LNCAP (cell line): ENCODE measurements around the gene FLYWCH1.

ENCODE experiments used
- CTCF ChIP-seq: fragments of 450-650 bp; IDR thresholded peaks from 2 replicates; pipeline ENCODE4 v1.5.1; 2017; ENCODE audit warnings: mild to moderate bottlenecking

The FLYWCH1 gene

GRCh38 chr16:2910441-2910969, 1.2 kb upstream of the FLYWCH1 start:
- TF ChIP-seq CTCF = no peak

GRCh38 chr16:2912330-2913199, 834 bp downstream of the FLYWCH1 start:
- no peak for TF ChIP-seq CTCF

DNA sequence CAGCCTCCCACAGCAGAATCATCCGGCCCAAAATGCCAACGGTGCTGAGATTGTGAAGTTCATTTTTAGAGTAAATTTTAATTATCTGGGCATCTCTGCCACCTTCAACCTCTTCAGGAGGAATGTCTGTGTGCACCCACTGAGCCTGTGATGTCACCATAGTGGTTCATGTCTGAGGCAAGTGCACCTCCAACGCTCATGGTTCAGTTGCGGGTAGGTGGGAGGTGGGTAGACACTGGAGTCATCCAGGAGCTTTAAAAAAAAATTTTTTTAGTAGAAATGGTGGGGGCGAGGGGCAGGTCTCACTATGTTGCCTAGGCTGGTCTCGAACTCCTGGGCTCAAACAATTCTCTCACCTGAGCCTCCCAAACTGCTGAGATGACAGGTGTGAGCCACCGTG, 1.9 kb downstream of the FLYWCH1 start:
- no peak for TF ChIP-seq CTCF

- no peak for TF ChIP-seq CTCF
Observed at GRCh38 chr16:2914233-2914632, 2.5 kb downstream of the FLYWCH1 start.

- TF ChIP-seq CTCF = no peak
Observed at GRCh38 chr16:2915196-2915929, 3.6 kb downstream of the FLYWCH1 start.

DNA sequence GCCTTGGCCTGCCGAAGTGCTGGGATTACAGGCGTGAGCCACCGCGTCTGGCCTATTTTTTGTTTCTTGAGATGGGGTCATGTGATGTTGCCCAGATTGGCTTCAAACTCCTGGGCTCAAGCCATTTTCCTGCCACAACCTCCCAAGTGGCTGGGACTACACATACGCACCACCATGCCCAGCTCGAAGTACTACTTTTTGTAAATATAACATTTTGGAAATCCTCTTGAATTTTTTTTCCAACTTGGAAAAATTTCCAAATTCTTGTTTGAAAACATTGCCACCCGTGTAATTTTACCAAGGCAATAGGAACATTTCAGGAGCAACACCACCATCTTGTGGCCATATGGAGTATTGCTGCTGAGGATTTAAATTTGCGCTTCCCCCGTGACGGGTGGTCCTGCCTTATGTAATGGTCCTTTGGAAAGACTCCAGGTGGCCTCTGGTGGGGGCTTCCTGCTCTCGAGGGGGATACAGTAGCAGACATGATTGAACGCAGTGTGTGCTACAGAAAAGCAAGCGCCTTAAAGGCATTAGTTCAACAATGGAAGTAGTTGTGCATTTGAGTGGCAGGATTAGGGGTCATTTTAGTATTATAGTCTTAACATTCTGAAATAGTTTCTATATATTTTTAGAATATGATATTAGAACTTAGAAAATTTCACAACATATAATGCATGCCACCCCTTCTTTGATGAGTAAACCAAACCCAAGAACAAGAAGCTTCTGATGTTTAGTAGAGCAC, 8.0 kb downstream of the FLYWCH1 start:
- TF ChIP-seq CTCF = peak; percentile 92

DNA sequence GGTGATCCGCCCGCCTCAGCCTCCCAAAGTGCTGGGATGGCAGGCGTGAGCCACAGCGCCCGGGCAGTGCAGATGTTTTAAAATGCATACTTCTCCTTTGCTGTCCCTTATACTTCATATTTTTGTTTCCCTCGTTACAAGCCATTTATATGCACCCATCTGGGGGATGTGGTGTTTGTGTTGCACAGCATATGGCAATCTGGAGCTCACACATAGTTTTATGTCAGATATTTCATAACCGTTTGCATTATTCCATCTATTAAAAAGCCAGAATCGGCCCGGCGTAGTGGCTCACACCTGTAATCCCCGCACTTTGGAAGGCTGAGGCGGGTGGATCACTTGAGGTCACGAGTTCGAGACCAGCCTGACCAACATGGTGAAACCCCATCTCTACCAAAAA, 11.8 kb downstream of the FLYWCH1 start:
- no peak for TF ChIP-seq CTCF
